Measurements from ENCODE around the gene SCAI.
A peak's percentile ranks its signal among the peaks of the same experiment; 100 is the strongest.

Gene SCAI

GRCh38 chr9:125140576-125140975 is 2.8 kb downstream of the SCAI start:
- no peak overlapping the region for H3K4me3 ChIP-seq (ENCODE audit: low read depth, low read length)
- in situ Hi-C loops (cut with HindIII; ENCODE audit: low sequenced_read_pairs) = no loop called here
- no peak for DNase-seq (ENCODE audit: low read depth, low spot score)
- no peak for TF ChIP-seq CTCF (IDR thresholded peaks at IDR 0.05; ENCODE audit: low read depth, low read length)

GRCh38 chr9:125137200-125137599 is 6.1 kb downstream of the SCAI start:
- DNase-seq (ENCODE audit: low read depth, low spot score) = peak; percentile 79

GRCh38 chr9:125134976-125135375 is 8.4 kb downstream of the SCAI start:
- TF ChIP-seq CTCF (IDR thresholded peaks at IDR 0.05; ENCODE audit: low read depth, low read length) = no peak

More at GRCh38 chr9:125137200-125137599, 6.1 kb downstream of the SCAI start:
- no peak overlapping the region for H3K4me3 ChIP-seq (ENCODE audit: low read depth, low read length)
- in situ Hi-C loops (cut with HindIII; ENCODE audit: low sequenced_read_pairs) = no loop called here
- no peak for TF ChIP-seq CTCF (IDR thresholded peaks at IDR 0.05; ENCODE audit: low read depth, low read length)

GRCh38 chr9:125133403-125134329 is 9.7 kb downstream of the SCAI start:
- H3K4me3 ChIP-seq (ENCODE audit: low read depth, low read length) = no peak overlapping the region
- no peak for DNase-seq (ENCODE audit: low read depth, low spot score)
- TF ChIP-seq CTCF (IDR thresholded peaks at IDR 0.05; ENCODE audit: low read depth, low read length) = no peak
- in situ Hi-C loops (cut with HindIII; ENCODE audit: low sequenced_read_pairs) = no loop called here

More at GRCh38 chr9:125134976-125135375, 8.4 kb downstream of the SCAI start:
- H3K4me3 ChIP-seq (ENCODE audit: low read depth, low read length) = no peak overlapping the region
- no peak for DNase-seq (ENCODE audit: low read depth, low spot score)
- in situ Hi-C loops (cut with HindIII; ENCODE audit: low sequenced_read_pairs) = no loop called here

- H3K4me3 ChIP-seq (ENCODE audit: low read depth, low read length) = no peak overlapping the region
- TF ChIP-seq CTCF (IDR thresholded peaks at IDR 0.05; ENCODE audit: low read depth, low read length) = no peak
- in situ Hi-C loops (cut with HindIII; ENCODE audit: low sequenced_read_pairs) = no loop called here
- DNase-seq (ENCODE audit: low read depth, low spot score) = no peak
Measured at GRCh38 chr9:125131778-125132177, 11.6 kb downstream of the SCAI start.

GRCh38 chr9:125126019-125126746 is 17.1 kb downstream of the SCAI start:
- H3K4me3 ChIP-seq (ENCODE audit: low read depth, low read length) = no peak overlapping the region
- TF ChIP-seq CTCF (IDR thresholded peaks at IDR 0.05; ENCODE audit: low read depth, low read length) = no peak
- peak; percentile 99 for DNase-seq (ENCODE audit: low read depth, low spot score)
- in situ Hi-C loops (cut with HindIII; ENCODE audit: low sequenced_read_pairs) = no loop called here
